Measurements from ENCODE around the gene GATB.

The GATB gene

GRCh38 chr4:151806511-151806927, 45.7 kb upstream of the GATB start:
- TF ChIP-seq CTCF (IDR thresholded peaks at IDR 0.05; ENCODE audit: insufficient read depth, missing control alignments): no peak
- no peak for DNase-seq (ENCODE audit: insufficient read length, low spot score)
- FAIRE-seq: no peak

- no peak for FAIRE-seq
- no peak for TF ChIP-seq CTCF (IDR thresholded peaks at IDR 0.05; ENCODE audit: insufficient read depth, missing control alignments)
Measured at GRCh38 chr4:151804821-151805220, 44.0 kb upstream of the GATB start.

GRCh38 chr4:151804086-151804630, 43.4 kb upstream of the GATB start:
- FAIRE-seq (no peak), DNase-seq (ENCODE audit: insufficient read length, low spot score) (no peak)
- no peak for TF ChIP-seq CTCF (IDR thresholded peaks at IDR 0.05; ENCODE audit: insufficient read depth, missing control alignments)

More at GRCh38 chr4:151804821-151805220, 44.0 kb upstream of the GATB start:
- no peak for DNase-seq (ENCODE audit: insufficient read length, low spot score)

- DNase-seq (ENCODE audit: insufficient read length, low spot score) (no peak), FAIRE-seq (no peak)
- TF ChIP-seq CTCF (IDR thresholded peaks at IDR 0.05; ENCODE audit: insufficient read depth, missing control alignments): no peak
Measured at GRCh38 chr4:151803246-151803645, 42.4 kb upstream of the GATB start.

- no peak for DNase-seq (ENCODE audit: insufficient read length, low spot score)
- FAIRE-seq: no peak
- peak; percentile 91 for TF ChIP-seq CTCF (IDR thresholded peaks at IDR 0.05; ENCODE audit: insufficient read depth, missing control alignments)
Measured at GRCh38 chr4:151801547-151802516, 41.0 kb upstream of the GATB start.

- no peak for TF ChIP-seq CTCF (IDR thresholded peaks at IDR 0.05; ENCODE audit: insufficient read depth, missing control alignments)
- DNase-seq (ENCODE audit: insufficient read length, low spot score) (no peak), FAIRE-seq (no peak)
Measured at GRCh38 chr4:151799417-151800012, 38.7 kb upstream of the GATB start.
